Muscle of arm (tissue), 14 donors: Measurements from ENCODE around the gene PDPK1. TPM values are rescaled to one million over a fixed set of nuclear protein-coding genes. Genes with fewer than 3 reads are reported as not detected.

ENCODE experiments used
- DNase-seq: peaks from one replicate; pipeline ENCODE4 v3.0.0-alpha.2; 2013
- long read RNA-seq, 11 donors: transcript quantifications; one replicate each; lab custom pipeline, GENCODE V29; 2026
- polyA plus RNA-seq, 12 donors: library from polyadenylated mRNA; unstranded; fragments of 120-200 nt; gene quantifications; one replicate each; pipeline ENCODE4 v1.2.1, GENCODE V29; 2013; ENCODE audit not compliant: insufficient read length in 12 of 12

The PDPK1 gene
- polyA plus RNA-seq, result 10 to 100 TPM in 11 of 12 donors, not detected in 1; 26.4 to 50.8 (median 32.8) TPM
- long read RNA-seq, donor 1, full-length matches to known transcripts, result 5 of 24 reads
- long read RNA-seq, donor 1, partial matches to known transcripts, result 19 of 24 reads
- long read RNA-seq, donor 1, other reads (novel, unspliced or antisense), result 0 of 24 reads
- long read RNA-seq, donor 2, full-length matches to known transcripts, result 5 of 20 reads
- long read RNA-seq, donor 2, partial matches to known transcripts, result 15 of 20 reads
- long read RNA-seq, donor 2, other reads (novel, unspliced or antisense), result 0 of 20 reads
- long read RNA-seq, donor 3, full-length matches to known transcripts, result 1 of 1 reads
- long read RNA-seq, donor 3, partial matches to known transcripts, result 0 of 1 reads
- long read RNA-seq, donor 3, other reads (novel, unspliced or antisense), result 0 of 1 reads
- long read RNA-seq, donor 4, full-length matches to known transcripts, result 4 of 4 reads
- long read RNA-seq, donor 4, partial matches to known transcripts, result 0 of 4 reads
- long read RNA-seq, donor 4, other reads (novel, unspliced or antisense), result 0 of 4 reads
- long read RNA-seq, donor 5, full-length matches to known transcripts, result 13 of 20 reads
- long read RNA-seq, donor 5, partial matches to known transcripts, result 7 of 20 reads
- long read RNA-seq, donor 5, other reads (novel, unspliced or antisense), result 0 of 20 reads
- long read RNA-seq, donor 6, full-length matches to known transcripts, result 2 of 2 reads
- long read RNA-seq, donor 6, partial matches to known transcripts, result 0 of 2 reads
- long read RNA-seq, donor 6, other reads (novel, unspliced or antisense), result 0 of 2 reads
- long read RNA-seq, donor 7, result 0 reads
- long read RNA-seq, donor 8, full-length matches to known transcripts, result 19 of 62 reads
- long read RNA-seq, donor 8, partial matches to known transcripts, result 43 of 62 reads
- long read RNA-seq, donor 8, other reads (novel, unspliced or antisense), result 0 of 62 reads
- long read RNA-seq, donor 9, full-length matches to known transcripts, result 1 of 1 reads
- long read RNA-seq, donor 9, partial matches to known transcripts, result 0 of 1 reads
- long read RNA-seq, donor 9, other reads (novel, unspliced or antisense), result 0 of 1 reads
- long read RNA-seq, donor 10, full-length matches to known transcripts, result 14 of 14 reads
- long read RNA-seq, donor 10, partial matches to known transcripts, result 0 of 14 reads
- long read RNA-seq, donor 10, other reads (novel, unspliced or antisense), result 0 of 14 reads
- long read RNA-seq, donor 11, full-length matches to known transcripts, result 7 of 7 reads
- long read RNA-seq, donor 11, partial matches to known transcripts, result 0 of 7 reads
- long read RNA-seq, donor 11, other reads (novel, unspliced or antisense), result 0 of 7 reads

DNA sequence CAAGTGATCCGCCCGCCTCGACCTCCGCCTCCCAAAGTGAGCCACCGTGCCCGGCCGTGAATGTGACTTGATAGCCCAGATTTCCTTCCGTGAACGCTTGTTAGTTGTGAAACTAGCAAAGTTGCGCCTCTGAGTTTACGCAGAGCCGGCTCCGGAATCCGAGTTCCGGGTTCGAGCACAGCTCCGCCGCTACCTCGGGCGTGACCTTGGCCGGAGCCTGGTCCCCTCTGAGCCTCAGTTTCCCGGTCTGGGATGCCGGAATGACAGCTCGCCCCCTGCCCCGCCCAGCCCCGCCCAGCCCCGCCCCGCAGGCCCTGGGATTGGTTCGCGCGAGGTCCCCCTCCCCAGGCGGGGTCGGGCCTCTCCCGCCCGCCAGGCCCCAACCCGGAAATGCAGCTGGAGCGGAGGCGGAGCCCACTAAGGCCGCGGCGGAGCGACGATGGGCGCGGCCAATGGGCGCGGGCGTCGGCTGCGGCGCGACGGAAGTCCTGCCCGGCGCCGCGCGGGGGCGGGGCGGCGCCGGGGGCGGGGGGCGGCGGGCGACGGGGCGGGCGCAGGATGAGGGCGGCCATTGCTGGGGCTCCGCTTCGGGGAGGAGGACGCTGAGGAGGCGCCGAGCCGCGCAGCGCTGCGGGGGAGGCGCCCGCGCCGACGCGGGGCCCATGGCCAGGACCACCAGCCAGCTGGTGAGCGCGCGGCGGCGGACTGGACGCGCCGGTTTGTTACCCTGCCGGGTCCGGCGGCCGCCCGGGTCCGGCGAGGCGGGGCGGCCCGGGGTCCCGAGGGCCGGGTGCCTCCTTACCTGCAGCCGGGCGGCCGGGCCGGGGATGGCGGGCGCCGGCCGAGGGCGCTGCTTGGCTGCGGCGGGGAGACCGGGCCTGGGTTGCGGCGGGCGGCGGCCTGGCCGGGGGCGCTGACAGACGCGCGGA lies at the start of gene PDPK1:
Gene PDPK1 (plus strand): TSS at position 571 of the 929 bp plus-strand sequence. CDS start 92 bp downstream, at position 663.
- peak; percentile 93 for DNase-seq

DNA sequence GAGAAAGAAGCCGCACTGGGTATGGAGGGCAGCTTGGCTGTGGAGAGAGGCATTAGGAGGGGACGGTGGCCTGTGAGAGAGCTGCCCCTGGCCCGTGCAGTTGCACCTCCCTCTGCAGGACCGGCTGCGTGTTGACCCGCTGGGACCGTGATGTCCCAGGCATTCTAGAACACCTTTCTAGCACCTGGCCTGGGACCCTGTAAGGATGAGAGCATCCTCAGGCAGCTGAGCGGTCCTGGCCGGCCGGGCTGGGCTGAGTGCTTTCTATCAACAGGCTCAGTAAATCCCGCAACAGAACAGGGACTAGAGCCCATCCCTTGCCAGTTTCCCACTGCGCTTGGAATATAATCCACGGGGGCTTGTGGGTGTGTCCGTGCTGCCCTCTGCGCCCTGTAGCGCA lies 48.2 kb upstream of the PDPK1 start:
- DNase-seq, result no peak

DNA sequence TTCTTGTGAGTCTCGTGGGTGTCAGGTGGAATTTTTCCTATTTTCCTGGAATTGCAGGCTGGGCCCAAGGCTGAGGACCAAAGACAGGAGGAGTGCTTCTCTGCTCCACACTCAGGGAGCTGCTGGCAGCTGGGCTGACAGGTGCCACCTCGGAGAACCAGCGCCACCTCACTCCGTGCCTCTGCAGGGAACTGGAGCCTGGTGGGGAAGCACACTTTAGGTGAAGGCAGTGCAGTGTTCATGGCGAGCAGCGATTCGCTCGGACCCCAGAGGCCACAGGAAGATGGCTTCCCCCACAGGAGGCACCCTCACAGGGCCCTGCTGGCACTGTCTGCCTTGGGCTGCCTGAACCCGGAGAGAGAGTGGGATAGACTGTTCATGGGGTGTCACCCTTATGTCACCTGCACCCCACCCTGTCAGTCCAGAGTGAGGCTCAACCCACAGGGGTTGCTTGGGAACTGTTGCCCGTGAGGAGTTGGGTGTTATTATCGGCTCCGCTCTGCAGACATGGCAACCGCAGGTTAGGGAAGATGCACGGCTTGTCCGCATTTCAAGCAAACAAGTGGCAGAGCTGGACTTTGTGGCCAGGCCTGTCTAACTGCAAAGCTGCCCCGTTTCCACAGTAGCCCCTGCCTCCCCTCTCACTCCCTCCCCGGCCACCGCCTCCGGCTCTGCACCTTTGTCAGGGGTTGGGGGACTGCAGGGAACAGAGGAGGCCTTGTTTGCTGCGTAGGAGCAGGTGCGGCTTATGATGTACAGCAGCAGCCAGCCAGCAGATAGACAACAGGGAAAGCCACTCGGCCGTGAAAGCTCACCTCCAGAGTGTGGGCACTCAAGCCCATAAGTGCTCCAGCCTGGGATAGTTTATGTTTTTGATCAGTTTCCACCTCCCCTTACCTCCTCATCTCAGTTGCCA lies 47.4 kb upstream of the PDPK1 start:
- DNase-seq, result no peak

DNA sequence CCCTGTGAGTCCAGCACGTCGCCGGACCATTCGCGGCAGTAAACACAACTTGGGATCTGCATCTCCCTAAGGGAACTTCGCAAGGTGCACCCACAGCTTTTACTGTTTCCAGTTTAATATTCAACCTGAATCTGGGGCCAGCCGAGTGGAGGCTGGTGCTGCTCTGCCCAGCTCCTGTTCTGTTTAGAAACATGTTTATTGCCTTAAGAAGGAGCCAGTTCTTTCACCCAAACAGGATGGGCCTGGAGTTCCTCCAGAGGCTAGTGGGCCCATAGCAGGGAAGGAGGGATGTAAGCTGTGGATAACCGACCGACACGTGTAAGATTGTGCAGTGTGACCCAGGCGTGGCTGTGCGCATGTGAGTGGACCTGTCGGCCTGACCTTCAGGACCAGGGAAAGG lies 45.5 kb upstream of the PDPK1 start:
- DNase-seq, result no peak

DNA sequence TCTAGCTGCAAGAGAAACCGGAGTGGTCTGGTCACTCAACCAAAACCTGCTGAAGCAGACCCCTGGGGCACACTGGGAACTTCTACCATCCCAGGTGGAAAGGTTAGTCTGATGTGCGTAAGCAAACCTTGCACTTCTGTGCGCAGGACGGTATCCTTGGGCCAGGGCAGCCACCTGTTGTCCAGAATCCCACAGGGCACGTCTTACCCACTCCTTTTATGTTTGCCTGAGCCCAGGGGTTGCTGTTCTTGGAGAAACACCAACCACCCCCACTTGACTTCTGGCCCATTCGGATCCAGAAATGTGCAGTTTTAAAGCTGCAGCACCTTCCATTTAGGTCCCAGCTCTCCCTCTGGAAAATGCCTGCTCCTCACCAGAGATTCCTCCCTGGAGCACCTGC lies 44.2 kb upstream of the PDPK1 start:
- no peak for DNase-seq

DNA sequence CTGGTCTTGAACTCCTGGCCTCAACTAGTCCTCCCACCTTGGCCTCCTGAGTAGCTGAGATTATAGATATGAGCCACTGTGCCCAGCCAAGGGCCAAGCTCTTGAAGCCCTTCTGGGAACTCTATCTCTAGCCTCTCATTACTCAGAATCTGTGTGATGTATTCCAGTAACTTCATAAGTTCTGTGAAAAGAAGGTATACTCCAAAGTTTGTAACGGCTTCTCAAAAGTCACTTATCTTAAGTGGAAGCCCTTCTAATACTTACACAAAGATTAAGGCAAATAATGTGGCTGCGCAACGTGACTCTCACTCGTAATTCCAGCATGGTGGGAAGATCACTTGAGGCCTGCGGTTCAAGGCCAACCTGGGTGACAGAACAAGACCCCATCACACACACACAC lies 43.2 kb upstream of the PDPK1 start:
- DNase-seq, result no peak

DNA sequence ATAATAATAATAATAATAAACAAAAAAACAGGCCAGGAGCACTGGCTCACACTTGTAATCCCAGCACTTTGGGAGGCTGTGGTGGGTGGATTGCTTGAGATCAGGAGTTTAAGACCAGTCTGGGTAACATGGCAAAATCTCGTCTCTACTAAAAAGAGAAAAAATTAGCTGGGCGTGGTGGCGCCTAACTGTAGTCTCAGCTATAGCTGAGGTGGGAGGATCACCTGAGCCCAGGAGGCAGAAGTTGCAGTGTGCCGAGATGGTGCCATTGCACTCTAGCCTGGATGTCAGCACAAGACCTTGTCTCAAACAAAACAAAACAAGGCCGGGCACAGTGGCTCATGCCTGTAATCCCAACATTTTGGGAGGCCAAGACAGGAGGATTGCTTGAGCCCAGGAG lies 42.8 kb upstream of the PDPK1 start:
- DNase-seq, result no peak

DNA sequence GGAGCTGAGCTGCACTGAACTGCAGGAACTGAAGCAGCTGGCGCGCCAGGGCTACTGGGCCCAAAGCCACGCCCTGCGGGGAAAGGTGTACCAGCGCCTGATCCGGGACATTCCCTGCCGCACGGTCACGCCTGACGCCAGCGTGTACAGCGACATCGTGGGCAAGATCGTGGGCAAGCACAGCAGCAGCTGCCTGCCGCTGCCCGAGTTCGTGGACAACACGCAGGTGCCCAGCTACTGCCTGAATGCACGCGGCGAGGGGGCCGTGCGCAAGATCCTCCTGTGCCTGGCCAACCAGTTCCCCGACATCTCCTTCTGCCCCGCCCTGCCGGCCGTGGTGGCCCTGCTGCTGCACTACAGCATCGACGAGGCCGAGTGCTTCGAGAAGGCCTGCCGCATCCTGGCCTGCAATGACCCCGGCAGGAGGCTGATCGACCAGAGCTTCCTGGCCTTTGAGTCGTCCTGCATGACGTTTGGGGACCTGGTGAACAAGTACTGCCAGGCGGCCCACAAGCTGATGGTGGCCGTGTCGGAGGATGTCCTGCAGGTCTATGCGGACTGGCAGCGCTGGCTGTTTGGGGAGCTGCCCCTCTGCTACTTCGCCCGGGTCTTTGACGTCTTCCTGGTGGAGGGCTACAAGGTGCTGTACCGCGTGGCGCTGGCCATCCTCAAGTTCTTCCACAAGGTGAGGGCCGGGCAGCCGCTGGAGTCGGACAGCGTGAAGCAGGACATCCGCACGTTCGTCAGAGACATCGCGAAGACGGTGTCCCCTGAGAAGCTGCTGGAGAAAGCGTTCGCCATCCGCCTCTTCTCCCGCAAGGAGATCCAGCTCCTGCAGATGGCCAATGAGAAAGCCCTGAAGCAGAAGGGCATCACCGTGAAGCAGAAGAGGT lies 41.4 kb upstream of the PDPK1 start:
- DNase-seq, result no peak

DNA sequence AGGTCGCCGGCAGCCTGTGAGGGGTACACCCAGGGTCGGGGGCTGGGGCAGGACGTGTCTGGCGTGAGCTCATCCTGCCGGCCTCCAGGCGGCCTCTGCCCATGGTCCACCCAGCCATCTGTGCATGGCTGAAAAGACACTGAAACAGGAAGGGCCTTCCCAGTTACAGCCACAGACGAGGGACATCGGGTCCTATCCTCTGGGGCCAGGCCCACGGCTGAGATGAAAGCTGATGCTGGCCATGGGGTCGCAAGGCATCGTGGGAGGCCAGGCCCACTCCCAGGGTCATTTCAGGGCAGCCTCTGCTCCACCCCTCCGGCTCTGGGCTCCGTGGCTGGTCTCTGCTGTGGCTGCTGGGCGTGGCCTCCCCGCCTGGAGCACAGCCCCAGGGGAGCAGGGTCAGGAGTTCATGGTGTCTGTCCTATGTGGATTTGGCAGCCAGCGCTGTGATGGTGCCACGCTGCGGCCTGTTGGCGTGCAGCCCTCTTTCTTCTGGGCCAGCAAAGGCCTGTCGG lies 40.6 kb upstream of the PDPK1 start:
- DNase-seq, result no peak

DNA sequence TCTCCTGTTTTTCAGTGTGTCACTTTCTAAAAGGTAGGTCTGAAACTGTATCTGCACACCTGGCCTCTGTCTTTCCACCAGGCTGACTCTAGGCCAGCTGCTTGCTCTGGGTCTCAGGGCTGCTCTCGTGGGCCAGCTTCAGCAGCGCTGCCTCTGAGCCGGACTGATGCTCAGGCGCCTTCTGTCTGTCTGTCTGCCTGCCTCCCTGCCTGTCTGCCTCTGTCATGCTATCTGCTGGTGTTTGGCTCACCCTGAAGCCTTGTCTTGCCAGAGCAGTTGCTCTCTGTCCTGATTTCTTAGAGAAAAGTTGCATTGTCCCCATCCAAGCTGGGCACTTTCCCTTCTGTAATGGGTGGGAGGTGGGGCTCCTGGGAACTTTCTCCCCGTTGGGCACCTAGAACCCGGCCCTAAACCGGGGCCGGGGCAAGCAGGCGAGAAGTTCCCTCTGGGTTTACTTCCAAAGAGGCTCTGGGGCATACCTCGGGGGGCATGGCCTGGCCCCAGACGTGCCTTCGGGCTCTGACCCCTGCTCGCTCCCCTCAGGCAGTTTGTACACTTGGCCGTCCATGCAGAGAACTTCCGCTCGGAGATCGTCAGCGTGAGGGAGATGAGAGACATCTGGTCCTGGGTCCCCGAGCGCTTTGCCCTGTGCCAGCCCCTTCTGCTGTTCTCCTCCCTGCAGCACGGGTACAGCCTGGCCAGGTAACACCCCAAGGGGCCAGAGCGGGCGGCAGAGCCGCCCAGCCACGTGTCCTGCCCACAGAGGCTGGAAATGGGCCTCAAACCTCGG lies 39.9 kb upstream of the PDPK1 start:
- no peak for DNase-seq

DNA sequence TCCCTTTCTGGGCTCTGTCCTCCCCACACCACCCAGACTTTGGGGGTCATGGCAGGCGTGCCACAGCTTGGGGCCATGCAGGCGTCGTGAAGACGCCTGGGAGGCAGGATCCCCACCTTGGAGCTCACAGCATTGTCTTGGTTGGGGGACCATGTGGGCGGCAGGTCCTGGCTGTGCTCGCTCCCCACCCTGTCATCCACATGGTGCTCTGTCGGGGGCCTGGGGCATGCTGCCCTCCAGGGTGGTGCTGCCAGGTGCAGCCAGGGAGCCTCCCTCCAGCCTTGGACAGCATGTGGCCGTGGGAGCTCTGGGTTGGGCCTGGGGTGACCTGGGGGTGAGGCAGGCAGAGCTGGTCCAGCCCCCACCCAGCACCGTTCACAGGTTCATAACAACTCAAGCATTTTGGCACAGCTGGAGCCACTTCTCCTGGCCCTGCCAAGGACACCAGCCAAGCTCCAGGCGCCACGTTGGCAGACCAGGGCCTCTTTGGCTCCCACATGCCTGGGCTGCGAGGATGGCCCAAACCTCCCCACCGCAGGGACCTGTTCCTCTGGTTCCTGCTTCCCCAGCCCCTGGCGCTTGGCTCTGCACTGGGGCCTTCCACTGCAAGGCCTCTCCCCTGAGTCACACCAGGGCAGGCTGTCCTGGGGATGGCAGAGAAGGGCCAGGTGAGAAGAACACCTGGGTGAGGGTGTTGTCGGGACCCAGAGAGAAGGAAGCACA lies 39.1 kb upstream of the PDPK1 start:
- DNase-seq, result no peak

DNA sequence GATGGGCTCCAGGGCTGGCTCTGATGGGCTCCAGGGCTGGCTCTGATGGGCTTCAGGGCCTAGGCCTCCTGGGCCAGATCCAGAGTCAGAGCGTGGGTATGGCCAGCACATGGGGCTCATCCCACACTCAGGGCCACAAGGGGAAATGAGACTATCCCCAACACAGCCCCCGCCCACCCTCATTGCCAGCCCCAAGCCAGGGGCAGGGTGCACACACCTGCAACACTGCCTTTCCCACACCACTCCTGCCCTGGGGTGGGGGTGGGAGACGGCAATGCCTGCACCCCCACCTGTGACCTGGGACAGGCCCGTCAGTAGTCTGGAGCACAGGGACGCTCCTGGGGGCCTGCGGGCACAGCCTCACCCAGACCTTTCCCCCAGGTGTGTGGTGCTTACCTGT lies 38.4 kb upstream of the PDPK1 start:
- DNase-seq, result no peak

DNA sequence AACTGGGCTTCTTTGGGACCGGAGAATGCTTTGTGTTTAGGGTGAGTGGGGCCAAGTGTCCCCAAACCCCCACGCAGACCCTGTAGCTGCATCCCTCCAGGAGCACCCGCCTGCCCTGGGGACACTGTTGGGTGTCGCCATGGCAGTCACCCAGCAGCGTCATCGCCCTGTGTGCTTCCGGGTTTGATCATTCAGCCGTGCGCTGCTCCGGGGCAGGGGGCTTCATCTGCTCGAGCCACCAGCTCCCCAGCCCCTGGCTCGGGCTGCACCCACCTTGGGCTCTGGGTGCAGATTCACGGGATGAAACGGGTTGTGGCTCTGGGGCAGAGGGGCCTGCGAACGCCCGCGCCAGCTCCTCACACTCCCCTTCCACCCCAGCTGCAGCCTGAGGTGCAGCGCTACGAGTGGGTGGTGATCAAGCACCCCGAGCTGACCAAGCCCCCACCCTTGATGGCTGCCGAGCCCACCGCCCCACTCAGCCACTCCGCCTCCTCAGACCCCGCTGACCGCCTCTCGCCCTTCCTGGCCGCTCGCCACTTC lies 37.9 kb upstream of the PDPK1 start:
- no peak for DNase-seq

DNA sequence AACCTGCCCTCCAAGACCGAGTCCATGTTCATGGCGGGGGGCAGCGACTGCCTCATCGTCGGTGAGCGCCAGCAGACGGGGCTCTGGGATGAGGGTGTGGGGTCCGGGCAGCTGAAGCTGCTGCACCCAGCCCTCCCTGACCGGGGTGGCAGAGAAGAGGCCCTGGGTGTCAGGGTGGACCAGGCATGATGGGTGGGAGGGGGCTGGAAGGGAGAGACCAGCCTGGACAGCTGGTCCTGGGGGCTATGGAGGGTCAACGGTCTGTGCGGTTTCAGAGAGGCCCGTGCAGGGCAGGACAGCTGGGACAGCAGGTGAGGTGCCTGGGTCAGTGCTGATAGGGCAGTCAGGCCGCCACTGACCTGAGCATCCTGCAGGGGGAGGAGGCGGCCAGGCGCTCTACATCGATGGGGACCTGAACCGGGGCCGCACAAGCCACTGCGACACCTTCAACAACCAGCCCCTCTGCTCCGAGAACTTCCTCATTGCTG lies 37.3 kb upstream of the PDPK1 start:
- no peak for DNase-seq

DNA sequence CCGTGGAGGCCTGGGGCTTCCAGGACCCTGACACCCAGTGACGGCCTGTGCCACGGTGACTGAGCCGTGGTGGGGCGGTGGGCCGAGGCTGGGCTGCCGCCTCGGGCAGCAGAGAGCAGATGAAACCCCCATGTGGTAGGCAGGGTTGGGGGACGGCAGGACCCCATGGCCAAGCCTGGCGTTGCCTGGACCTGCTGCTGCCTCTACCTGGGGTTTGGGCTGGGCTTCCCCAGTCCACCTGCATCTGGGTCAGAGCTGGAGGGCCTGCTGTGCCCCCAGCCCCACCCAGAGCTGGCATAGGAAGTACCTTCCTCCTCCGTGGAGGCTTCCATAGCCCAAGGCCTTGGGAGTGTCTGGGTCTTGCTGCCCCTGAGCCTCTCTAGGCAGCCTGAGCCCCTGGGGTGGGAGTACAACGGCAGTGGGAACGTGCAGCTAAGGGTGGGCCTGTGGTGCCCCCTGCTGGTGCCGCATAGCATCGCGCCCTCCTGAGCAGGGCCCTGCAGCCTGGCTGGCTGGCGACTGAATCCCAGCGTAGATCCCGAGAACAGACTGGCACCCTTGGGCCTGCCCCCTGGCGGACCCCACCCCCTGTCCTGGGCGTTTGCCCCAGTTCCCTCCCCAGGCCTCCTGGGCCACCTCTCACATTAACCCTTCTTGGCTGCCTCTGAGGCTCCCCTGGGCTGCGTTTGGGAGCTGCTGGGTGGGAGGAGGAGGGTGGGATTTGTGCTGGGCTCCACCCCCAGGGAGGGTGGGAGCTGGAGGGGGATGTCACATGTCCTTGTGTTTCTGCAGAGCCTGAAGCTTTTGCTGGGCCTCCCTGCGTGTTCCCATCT lies 36.7 kb upstream of the PDPK1 start:
- peak; percentile 92 for DNase-seq
